Ishikawa (cell line): ENCODE measurements around the gene FAN1.

Experiments
- EGR1 ChIP-seq: IDR thresholded peaks from 2 replicates; pipeline ENCODE4 v1.6.1; 2012
- EP300 ChIP-seq: IDR thresholded peaks from 2 replicates; pipeline ENCODE4 v1.6.1; 2012; ENCODE audit warnings: borderline replicate concordance
- FOXM1 ChIP-seq: IDR thresholded peaks from 2 replicates; pipeline ENCODE4 v1.6.1; 2012; ENCODE audit warnings: low read depth, borderline replicate concordance
- MAX ChIP-seq: IDR thresholded peaks from 2 replicates; pipeline ENCODE4 v1.6.1; 2012
- NFIC ChIP-seq: IDR thresholded peaks from 2 replicates; pipeline ENCODE4 v1.6.1; 2012
- RAD21 ChIP-seq: IDR thresholded peaks from 2 replicates; pipeline ENCODE4 v1.6.1; 2012; ENCODE audit warnings: low read depth
- REST ChIP-seq: IDR thresholded peaks from 2 replicates; pipeline ENCODE4 v1.6.1; 2012; ENCODE audit warnings: low read depth, mild to moderate bottlenecking
- TAF1 ChIP-seq: IDR thresholded peaks from 2 replicates; pipeline ENCODE4 v1.6.1; 2012; ENCODE audit warnings: low read depth, mild to moderate bottlenecking
- TCF12 ChIP-seq: IDR thresholded peaks from 2 replicates; pipeline ENCODE4 v1.6.1; 2012; ENCODE audit warnings: low read depth
- YY1 ChIP-seq: IDR thresholded peaks from 2 replicates; pipeline ENCODE4 v1.6.1; 2012; ENCODE audit warnings: low read depth
- ZBTB7A ChIP-seq: IDR thresholded peaks from 2 replicates; pipeline ENCODE4 v1.6.1; 2012; ENCODE audit warnings: low read depth
- TF ChIP-seq, protein P1 (sequence below): IDR thresholded peaks from 2 replicates; pipeline ENCODE4 v1.6.1; 2012

DNA sequence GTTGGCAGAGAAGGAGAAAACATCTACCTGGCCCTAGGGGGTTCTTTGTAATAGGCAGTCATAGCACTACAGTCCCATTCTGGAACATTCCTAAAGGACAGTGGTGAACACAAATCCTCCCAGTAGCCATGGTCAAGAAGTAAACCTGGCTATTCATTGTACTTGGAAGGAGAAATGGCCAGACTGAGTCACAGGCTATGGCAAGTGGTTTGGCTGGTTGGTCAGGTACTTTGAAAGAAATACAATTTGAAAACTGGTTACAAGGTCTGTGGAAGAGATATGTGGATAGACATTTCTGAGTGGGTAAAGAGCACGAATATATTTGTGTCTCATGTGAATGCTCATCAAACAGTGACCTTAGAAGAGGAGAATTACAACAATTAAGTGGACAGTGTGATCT lies 33.0 kb upstream of the FAN1 start:
- TF ChIP-seq, protein P1, sequence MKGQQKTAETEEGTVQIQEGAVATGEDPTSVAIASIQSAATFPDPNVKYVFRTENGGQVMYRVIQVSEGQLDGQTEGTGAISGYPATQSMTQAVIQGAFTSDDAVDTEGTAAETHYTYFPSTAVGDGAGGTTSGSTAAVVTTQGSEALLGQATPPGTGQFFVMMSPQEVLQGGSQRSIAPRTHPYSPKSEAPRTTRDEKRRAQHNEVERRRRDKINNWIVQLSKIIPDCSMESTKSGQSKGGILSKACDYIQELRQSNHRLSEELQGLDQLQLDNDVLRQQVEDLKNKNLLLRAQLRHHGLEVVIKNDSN, result no peak
- TF ChIP-seq YY1 (no peak), MAX (no peak), EGR1 (no peak), RAD21 (no peak), TCF12 (no peak), EP300 (no peak), ZBTB7A (no peak), TAF1 (no peak), REST (no peak), FOXM1 (no peak), NFIC (no peak)
